Gastroesophageal sphincter (tissue), 3 donors: ENCODE data around the gene RIPOR1.

Experiments used
- POLR2A ChIP-seq, 2 donors: fragments of 450-650 bp; IDR thresholded peaks; one replicate each; pipeline ENCODE4 v1.6.1; 2017; ENCODE audit warnings: antibody characterized with exemption in 2 of 2, mild to moderate bottlenecking in 2 of 2, moderate library complexity in 1 of 2
- TF ChIP-seq, protein P1 (sequence below), 4 experiments: fragments of 200-600 bp in 2 of 4; fragments of 450-650 bp in 2 of 4; sonication (generic) in 1 of 4; IDR thresholded peaks; one replicate each; pipeline ENCODE4 v1.5.1; 2017 to 2019; ENCODE audit warnings: antibody characterized with exemption in 4 of 4, mild to moderate bottlenecking in 2 of 4, moderate library complexity in 2 of 4

- TF ChIP-seq, protein P1, sequence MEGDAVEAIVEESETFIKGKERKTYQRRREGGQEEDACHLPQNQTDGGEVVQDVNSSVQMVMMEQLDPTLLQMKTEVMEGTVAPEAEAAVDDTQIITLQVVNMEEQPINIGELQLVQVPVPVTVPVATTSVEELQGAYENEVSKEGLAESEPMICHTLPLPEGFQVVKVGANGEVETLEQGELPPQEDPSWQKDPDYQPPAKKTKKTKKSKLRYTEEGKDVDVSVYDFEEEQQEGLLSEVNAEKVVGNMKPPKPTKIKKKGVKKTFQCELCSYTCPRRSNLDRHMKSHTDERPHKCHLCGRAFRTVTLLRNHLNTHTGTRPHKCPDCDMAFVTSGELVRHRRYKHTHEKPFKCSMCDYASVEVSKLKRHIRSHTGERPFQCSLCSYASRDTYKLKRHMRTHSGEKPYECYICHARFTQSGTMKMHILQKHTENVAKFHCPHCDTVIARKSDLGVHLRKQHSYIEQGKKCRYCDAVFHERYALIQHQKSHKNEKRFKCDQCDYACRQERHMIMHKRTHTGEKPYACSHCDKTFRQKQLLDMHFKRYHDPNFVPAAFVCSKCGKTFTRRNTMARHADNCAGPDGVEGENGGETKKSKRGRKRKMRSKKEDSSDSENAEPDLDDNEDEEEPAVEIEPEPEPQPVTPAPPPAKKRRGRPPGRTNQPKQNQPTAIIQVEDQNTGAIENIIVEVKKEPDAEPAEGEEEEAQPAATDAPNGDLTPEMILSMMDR (IDR thresholded peaks at IDR 0.05), result no peak
- TF ChIP-seq POLR2A (IDR thresholded peaks at IDR 0.05), result no peak
Observed at GRCh38 chr16:67543036-67543435, 14.4 kb downstream of the RIPOR1 start.
